CD4-positive, alpha-beta T cell treated with Interleukin-1 beta for 1 hour (primary cell): ENCODE data around the gene MAP2.
"Not testable (repeated sequence)": the region's sequence is repeated elsewhere in the genome, so short reads cannot be mapped to it uniquely, and the experiment has no call there.

Experiments used
- DNase-seq, 2 donors: peaks; one replicate each; pipeline ENCODE4 v3.0.0-alpha.2; 2020 to 2022

Gene MAP2

DNA sequence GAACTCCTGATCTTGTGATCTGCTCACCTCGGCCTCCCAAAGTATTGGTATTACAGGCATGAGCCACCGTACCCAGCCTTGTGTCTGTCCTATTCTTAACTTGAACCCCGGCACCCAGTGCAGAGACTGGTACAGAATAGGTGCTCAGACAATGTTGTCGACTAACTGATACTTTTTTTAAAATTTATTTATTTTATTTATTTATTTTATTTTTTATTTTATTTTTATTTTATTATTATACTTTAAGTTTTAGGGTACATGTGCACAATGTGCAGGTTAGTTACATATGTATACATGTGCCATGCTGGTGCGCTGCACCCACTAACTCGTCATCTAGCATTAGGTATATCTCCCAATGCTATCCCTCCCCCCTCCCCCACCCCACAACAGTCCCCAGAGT lies 174.4 kb downstream of the MAP2 start:
- DNase-seq: not testable (repeated sequence)

DNA sequence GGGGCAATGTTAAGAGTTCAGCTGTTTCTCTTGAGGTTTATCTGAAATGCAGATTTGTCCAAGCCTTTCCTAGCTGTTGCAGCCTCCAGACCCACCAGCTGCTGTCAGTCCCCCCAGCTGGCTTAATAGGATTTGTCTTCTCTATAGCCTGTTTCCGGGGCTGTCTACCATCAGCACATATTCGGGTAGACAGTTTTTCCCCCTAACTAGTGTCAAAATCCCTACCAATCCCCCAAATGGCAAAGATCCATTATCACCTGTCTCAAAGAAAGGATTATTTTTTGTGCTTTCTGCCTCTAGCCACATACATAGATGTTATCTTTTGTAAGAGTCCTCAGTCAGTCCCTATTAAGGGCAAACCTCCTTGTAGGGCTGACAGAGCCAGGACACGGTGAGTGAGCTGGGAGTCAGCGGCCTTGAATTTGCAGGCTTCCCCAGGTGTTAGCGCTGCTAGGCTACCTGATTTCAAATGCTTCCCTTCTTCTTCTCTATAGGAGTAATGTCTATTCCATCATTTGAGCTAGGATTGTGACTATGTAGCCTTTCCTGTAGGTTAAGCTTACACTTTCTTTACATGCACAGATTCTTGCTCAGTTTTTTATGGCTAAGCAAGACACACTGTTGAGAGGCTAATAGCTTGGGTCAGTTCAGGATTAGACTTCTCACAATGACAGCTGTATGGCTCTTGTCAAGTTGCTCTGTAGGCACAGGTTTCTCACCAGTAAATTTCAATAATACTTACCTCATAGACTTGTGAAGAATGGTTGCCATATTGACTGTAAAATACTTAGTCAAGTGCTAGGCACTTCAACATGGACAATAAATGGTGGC lies 176.7 kb downstream of the MAP2 start:
- no peak for DNase-seq

DNA sequence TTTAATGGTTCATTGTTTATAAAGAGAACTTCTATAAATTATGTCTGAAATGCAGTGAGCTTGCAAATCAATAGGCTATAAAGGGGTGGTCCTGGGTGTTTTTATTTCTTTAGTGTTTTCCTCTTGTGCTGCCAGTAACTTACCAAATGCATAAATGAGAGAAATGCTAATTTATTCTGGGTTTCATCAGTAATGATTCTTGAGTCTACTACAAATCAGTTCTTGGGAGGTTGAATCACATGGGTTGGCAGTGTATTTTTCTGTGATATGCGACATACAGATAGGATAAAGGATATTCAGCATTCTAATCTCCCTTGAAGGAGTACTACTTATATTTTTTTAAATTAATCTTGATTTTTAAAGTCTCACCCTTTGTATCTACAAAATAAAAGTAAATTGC lies 177.7 kb downstream of the MAP2 start:
- DNase-seq: no peak

DNA sequence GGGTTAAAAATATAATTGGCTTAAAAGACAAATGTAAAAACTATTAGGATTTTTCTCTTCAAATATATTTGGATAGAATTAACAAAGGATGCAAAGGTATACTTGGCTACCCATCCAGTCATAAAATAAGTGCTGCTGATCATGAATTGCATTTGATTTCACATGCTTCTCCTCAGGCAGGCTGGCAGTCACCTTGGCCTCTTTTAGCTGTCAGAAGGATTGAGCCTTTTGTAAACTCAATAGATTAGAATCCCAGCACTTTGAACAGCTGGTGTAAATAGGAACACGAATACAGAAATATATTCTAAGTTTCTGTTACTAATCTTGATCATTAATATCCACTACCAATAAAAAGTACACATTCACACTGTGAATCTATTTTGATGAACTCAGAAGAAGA lies 178.4 kb downstream of the MAP2 start:
- no peak for DNase-seq

DNA sequence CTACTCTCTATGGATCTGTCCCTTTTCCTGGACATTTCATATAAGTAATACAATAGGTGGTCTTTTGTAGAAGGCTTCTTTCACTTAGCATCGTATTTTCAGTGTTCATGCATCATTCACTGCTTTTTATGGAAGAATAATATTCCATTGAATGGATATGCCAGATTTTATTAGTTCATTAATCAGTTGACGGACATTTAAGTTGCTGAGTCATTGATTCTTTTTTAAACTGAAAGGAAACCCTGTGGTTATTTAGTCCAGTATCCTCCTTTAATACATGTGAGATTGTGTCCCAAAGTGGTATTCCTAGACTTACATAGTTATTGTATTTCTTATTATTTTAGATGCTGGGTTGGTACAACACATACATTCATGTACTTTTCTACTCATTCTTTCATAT lies 185.7 kb downstream of the MAP2 start:
- no peak for DNase-seq

DNA sequence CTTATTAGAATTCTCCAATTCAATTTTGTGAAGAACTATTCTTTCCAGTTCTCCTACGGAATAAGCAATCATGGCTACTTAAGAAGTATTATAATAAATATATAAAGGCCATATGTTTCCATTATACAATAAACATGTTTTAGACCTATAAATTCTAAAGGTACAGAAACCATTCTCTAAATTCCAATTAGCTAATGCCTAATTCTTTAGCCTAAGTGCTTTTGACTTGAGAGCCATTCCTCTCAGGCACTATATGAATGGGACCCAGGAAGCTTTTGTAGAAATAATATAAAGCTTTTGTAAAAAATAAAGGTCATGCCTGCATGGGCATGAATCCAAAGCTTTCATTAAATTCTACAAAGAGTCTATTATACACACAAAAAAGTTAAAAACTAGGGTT lies 186.8 kb downstream of the MAP2 start:
- no peak for DNase-seq

DNA sequence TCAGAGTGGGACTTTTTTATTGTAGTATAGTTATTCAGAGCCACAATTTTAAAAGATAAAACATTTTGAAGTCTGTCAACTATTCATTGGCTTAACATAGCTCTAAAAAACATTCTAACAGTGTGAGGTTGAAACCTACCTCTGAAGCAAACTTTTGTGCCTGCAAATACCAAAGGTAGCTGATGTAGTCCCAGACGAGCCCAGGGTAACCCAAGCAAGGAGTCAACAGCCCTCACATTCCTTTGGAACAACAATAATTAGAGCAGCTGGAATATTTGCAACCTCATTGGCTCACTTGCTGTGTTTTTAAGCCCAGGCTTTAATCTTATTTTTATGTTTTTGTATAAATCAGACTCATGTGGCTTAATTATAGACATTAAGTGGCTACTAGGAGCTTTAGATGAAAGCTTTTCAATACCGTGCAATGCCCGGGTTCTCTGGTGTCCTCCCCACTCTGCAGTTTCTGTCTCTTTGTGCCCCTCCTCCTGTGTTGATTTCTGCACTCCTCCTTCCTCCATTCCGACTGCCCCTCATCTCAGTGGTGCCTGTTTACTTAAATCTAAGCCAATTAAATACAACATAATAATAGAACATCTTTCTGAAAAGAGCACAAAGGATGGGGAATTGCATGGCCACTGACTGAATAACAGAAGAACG lies 189.9 kb downstream of the MAP2 start:
- DNase-seq: no peak

DNA sequence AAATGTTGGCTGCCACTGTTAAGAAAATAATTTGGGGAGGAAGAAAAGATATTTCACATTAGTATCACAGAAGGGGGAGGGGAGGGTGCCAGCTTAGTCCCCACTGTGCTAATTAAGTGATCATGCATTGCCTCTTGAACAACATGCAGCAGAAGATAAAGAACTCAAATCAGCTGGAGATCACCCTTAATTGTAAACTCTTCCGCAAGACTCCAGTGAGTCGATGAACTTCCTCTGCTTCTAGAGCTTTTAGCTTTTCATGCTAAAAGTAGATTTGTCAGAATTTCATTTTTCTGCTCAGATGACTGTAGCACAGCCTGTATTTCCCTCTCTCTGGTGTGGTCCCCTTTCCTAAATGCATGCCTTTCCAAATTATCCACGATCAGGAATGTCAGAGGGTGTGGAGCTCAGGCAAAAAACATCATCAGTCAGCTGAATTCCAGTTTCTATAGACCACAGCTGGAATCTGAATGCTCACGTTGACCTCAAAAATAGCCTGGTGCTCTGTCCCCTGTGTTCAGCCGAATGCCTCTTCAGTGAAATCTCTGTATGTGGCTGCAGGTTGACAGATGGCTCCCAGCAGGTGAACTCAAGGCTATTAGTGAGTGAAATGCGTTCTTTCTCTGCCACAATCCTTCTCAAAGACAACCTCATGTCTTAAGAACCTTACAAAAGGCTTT lies 191.0 kb downstream of the MAP2 start:
- DNase-seq: no peak

DNA sequence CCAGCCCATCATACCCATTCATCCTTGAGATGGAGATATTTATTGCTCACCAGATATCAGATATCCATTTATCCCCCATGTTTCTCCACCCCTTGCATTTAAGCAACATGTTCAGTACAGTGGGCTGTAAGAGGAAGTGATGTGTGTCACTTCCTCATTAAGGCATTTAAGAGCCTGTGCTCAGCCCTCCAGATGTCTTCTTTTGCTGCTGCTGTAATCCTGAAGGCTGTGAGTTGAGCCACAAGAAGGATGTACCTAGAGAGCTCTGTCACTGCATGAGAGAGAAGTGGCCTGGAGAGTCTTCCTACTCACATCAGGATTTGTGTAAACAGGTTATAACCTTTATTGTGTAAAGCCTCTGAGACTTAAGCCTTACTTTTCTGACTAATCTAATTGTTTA lies 195.9 kb downstream of the MAP2 start:
- DNase-seq: peak in 1 of 2 donors; percentile 2

DNA sequence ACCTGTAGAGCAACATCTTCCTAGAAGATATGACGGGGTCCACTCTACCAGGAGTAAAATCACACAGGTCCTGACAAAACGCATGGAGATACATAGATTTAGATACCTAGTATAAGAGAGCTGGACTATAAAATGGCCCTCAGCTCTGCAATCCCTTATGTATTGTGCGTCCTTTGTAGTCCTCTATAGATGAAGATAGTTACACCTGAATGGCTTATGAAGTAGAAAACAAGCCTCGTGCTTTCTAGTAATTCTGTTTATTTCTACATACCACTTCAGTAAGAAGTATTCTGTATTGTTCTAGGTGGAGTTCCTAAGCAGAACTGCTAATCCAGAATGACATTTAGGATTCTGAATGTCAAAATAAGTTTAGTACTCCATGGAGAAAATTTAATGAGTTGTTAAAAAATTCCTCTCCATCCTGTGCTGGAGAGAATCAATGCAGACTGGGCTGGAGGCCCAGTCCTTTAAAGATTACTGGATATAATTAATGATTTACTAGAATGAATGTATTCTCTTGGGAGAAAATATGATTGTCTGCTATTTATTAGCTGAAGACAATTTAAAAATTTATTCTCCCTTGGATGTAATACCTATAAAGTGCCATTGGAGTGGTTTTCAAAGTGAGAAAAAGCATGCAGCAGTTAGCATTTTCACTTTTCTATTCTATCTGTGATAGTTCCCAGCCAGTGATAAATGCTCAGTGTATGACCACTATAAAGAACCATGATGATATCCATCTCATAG lies 200.5 kb downstream of the MAP2 start:
- no peak for DNase-seq

DNA sequence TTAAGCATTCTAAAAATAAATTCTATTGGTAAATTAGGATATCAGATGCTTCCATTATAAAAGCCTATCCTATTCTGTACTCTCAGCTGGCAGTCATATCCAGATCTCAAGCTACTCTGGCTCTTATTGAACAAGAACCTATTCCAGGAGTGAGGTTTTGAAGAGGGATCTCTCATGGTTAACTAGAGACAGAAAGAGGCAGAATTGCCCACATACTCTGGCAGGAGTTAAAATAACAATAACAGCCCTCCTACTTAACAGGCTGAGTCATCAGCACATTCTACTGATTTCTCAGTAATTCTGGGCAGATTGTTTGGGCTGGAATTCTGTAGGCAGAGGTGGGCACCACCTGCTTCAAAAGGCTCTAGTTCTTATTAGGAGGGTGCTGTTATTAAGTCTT lies 205.8 kb downstream of the MAP2 start:
- no peak for DNase-seq

DNA sequence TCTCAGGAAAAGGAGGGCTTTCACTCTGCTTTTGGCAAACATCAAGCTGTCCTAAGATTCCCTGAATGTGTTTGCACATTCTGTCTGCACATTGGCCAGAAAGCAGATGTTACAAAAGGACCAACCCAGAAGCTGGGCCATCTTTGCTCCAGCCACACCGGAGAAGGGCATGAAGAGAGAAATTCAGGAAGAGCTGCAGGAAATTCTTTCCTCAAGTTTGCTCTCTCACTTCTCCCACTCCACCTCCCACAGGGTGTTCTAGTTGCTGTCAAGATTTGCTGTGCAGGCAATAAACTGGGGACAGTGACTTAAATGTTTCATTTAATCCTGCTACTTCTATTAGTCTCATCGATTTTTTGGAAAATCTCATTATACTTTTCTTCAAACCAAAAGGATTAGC lies 210.1 kb downstream of the MAP2 start:
- no peak for DNase-seq

DNA sequence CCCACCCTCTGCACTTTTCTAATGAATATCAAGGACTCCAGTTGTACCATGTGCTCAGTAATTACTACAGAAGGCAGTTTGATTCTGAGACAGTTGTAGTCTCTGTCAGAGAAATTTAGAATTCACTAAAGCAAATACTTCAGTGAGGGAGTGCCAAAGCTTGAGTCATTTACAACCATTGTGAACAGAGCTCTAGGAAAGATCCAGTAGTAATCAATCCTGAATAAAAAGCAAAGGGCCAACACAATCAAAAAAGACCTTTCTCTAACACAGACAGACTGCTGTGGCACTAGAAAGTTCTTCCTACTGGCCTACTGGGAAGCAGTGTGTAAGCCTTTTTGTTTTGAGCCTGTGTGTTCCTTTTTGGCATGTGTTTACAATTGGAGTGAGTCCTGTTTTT lies 212.2 kb downstream of the MAP2 start:
- DNase-seq: no peak

DNA sequence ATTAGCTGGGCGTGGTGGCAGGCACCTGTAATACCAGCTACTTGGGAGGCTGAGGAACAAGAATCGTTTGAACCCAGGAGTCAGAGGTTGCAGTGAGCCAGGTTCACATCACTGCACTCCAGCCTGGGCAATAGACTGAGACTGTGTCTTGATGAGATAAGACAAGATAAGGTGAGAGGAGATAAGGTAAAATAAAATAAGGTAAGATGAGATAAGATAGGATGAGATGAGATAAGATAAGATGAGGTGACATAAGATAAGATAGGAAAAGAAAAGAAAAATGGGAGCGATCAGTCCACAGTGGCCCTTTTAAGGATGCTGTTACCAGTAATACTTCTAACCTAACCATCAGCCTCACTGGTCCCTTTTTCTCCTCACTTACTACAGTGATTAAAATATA lies 213.4 kb downstream of the MAP2 start:
- no peak for DNase-seq

DNA sequence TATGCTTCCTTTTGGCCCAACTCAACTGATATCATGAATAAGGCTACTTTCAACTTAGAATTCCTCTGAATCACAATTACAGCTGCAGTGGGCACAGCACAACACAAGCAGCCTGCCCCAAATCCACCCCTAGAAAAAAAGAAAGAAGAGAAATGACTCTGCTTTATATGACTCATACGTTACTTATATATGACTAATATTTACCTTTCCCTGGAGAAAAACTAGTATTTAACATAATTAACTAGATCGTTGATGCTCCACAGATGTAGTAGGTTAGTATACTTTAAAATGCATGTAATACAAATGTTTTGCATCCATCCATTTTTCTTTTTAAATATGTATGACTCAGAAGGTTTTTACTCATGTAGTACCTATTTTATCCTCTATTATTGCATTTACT lies 214.5 kb downstream of the MAP2 start:
- DNase-seq: no peak

DNA sequence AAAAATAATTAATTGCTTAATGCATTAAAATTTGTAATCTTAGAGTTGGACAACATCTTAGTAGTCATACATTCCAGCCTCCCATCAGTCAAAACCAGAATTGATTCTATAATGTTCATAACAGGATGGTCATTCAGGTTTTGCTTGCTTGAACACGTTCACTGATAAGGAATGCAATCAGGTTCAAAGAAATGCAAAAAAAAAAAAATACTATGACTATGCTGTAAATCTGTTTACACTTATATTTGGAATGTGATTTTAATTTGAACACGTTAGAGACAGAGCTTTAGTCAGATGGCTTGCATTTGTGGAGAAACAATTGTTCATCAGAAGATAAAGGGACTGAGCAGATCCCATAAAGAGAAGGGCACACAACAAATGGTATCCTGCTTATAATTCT lies 216.5 kb downstream of the MAP2 start:
- no peak for DNase-seq

DNA sequence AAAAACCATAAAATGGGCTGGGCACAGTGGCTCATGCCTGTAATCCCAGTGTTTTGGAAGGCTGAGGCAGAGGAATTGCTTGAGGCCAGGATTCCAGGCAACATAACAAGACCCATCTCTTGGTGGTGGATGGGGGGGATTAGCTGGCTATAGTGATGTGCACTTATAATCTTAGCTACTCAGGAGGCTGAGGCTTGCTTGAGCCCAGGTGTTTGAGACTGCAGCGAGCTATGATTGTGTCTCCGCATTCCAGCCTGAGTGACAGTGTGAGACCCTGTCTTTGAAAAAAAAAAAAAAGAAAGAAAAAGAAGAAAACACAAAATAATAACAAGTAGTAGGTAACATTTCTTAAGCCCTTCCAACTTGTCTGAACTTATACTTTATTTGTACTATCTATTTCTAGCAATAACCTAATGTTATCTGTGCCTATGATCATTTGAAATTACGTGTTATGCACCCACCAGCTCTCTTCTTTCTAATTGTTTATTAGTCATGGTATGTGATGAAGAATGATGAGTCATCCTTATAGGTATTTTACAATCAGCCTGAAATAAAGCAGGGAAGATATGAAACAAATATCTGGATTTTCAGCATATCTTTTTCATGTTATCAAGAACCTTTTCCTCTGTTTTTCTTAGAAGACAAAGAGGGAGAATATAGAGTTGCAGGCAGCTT lies 218.4 kb downstream of the MAP2 start:
- no peak for DNase-seq

DNA sequence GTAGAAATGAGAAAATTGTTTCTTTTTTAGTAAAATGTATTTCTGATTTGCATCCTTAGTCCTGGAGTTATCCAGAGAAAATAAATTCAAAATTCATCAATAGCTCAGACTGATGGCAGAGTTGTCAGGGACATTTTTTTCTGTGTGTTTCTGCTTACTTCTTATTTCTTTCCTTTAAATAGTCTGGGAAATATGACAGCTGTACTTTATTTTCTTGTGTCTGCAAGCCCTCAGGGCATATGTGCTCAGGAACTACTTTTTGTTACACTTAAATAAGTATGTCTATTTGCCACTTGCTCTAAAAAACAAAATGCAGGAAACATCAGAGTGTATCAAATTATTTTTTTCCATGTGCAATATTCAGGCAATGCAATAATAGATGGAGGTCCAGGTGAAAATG lies 221.0 kb downstream of the MAP2 start:
- DNase-seq: no peak

DNA sequence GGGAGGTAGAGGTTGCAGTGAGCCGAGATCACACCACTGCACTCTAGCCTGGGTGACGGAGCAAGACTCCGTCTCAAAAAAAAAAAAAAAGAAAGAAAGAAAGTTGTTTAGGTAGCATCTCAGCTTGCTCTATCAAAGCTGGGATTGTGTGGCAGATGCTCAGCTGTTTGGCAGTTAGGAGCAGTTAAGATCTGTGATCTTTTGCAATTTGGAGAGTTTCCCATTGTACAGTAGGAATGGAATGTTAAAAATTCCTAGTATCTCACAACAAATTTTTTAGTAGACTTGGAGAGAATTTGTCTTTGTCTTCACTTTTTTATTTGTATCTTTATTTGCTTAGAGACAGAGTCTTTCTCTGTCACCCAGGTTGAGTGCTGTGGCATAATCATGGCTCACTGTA lies 224.9 kb downstream of the MAP2 start:
- no peak for DNase-seq

DNA sequence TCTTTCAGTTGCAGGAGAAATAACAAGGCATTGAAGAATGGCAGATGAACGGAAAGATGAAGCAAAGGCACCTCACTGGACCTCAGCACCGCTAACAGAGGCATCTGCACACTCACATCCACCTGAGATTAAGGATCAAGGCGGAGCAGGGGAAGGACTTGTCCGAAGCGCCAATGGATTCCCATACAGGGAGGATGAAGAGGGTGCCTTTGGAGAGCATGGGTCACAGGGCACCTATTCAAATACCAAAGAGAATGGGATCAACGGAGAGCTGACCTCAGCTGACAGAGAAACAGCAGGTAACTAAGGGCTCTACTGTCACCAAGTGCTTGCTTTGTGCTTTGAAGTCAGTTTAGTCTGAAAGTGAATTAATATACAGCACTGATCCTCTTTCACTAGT lies 229.3 kb downstream of the MAP2 start:
- no peak for DNase-seq

DNA sequence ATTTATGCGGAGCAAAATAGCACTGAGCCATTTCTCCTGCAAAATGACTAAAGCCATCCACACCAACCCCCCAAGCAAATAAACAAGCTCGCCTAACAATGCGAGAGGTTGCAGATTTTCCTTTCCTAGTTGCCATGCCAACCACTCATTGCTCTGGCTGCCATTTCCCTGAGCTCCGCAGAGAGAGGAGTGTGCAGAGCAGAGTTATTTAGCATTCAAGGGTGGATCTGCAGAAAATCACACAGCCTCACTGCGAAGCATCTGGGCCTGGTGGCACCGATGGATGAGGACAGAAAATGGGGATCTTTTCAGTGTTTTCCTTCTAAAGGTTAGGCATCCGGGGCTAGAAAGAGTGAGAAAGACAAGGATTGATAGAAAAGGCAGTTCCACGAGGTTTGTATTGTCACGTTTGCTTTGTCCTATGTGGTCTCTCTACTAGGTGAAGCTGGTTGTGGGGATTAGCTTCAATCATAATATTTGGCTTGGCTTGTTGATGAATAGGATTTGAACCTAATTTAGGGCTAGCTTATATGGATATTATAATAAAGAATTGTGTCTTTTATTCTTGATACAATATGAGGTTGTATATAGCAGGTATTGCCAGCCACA lies 237.5 kb downstream of the MAP2 start:
- DNase-seq: no peak

DNA sequence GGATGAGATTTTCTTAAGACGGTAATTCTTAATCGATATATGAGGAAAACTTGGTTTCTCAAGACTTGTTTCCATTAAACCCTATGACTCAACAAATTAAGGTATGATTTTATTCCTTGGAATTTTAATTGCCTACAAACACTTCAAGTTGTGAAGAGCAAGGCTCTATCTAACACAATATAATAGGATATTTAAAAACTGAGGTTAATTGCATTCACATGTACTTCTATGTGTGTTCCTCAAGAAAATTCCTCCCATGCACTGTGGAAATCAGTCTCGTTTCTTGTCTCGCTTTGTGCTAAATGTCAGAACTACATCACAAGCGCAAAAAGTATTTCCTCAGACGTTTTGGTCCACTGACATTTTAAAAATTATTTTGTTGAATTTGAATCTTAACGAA lies 238.2 kb downstream of the MAP2 start:
- DNase-seq: no peak
